Mesendoderm (in vitro differentiated cells): Measurements from ENCODE around the gene CALD1.

Experiments
- DNase-seq: peaks from one replicate; pipeline ENCODE4 v3.0.0; 2013
- H2AK5ac ChIP-seq: 2 replicates; pipeline ENCODE4 v1.6.1; 2013; ENCODE audit warnings: low read length, inconsistent platforms
- H2BK120ac ChIP-seq: 2 replicates; pipeline ENCODE4 v1.6.1; 2013; ENCODE audit warnings: low read depth, mild to moderate bottlenecking, low read length, moderate library complexity, mixed read lengths
- H2BK15ac ChIP-seq: replicated peaks from 2 replicates; pipeline ENCODE4 v1.6.1; 2013; ENCODE audit warnings: low read depth, mild to moderate bottlenecking, moderate library complexity
- H2BK5ac ChIP-seq: 2 replicates; pipeline ENCODE4 v1.6.1; 2013; ENCODE audit warnings: low read length, inconsistent platforms
- H3K18ac ChIP-seq: 2 replicates; pipeline ENCODE4 v1.6.1; 2013; ENCODE audit warnings: mild to moderate bottlenecking, low read length, mixed read lengths
- H3K23ac ChIP-seq: one replicate; pipeline ENCODE4 v1.6.1; 2013; ENCODE audit warnings: low read length
- H3K27ac ChIP-seq: 2 replicates; pipeline ENCODE4 v1.5.1; 2013; ENCODE audit warnings: low read depth, mild to moderate bottlenecking, inconsistent platforms, low read length, moderate library complexity
- H3K27me3 ChIP-seq: 2 replicates; pipeline ENCODE4 v1.6.1; 2013; ENCODE audit warnings: low read length, control low read depth, mild to moderate bottlenecking, inconsistent platforms; ENCODE audit not compliant: insufficient read depth, poor library complexity
- H3K36me3 ChIP-seq: 2 replicates; pipeline ENCODE4 v1.6.1; 2013; ENCODE audit warnings: low read length, inconsistent platforms; ENCODE audit not compliant: control insufficient read depth, insufficient read depth
- H3K4ac ChIP-seq: one replicate; pipeline ENCODE4 v1.6.1; 2013; ENCODE audit warnings: low read depth, mild to moderate bottlenecking, low read length, moderate library complexity
- H3K4me1 ChIP-seq: 2 replicates; pipeline ENCODE4 v1.6.1; 2013; ENCODE audit warnings: low read depth, low read length, inconsistent platforms; ENCODE audit not compliant: control insufficient read depth
- H3K4me2 ChIP-seq: 2 replicates; pipeline ENCODE4 v1.6.1; 2013; ENCODE audit warnings: low read length
- H3K4me3 ChIP-seq: 2 replicates; pipeline ENCODE4 v1.5.1; 2013; ENCODE audit warnings: mild to moderate bottlenecking, low read length
- H3K56ac ChIP-seq: one replicate; pipeline ENCODE4 v1.6.1; 2013; ENCODE audit warnings: low read length
- H3K79me1 ChIP-seq: 2 replicates; pipeline ENCODE4 v1.6.1; 2013; ENCODE audit warnings: low read length, inconsistent platforms
- H3K79me2 ChIP-seq: 2 replicates; pipeline ENCODE4 v1.6.1; 2013; ENCODE audit warnings: mild to moderate bottlenecking, low read length; ENCODE audit not compliant: control insufficient read depth, insufficient read depth
- H3K9ac ChIP-seq: 2 replicates; pipeline ENCODE4 v1.6.1; 2013; ENCODE audit warnings: low read length, inconsistent platforms
- H4K5ac ChIP-seq: one replicate; pipeline ENCODE4 v1.6.1; 2013; ENCODE audit warnings: low read length
- H4K8ac ChIP-seq: one replicate; pipeline ENCODE4 v1.6.1; 2013; ENCODE audit warnings: low read depth, mild to moderate bottlenecking, control low read depth, low read length, moderate library complexity
- WGBS: extraction: QIAGEN DNeasy Blood & Tissue Kit; methylation state at CpG from one replicate; pipeline ENCODE4 v1.1.7; 2013; ENCODE audit warnings: low lambda C conversion rate, missing lambda C conversion rate; ENCODE audit not compliant: insufficient coverage; ENCODE audit errors: extremely low coverage; 5-methylcytosine and 5-hydroxymethylcytosine counted together

Gene CALD1

DNA sequence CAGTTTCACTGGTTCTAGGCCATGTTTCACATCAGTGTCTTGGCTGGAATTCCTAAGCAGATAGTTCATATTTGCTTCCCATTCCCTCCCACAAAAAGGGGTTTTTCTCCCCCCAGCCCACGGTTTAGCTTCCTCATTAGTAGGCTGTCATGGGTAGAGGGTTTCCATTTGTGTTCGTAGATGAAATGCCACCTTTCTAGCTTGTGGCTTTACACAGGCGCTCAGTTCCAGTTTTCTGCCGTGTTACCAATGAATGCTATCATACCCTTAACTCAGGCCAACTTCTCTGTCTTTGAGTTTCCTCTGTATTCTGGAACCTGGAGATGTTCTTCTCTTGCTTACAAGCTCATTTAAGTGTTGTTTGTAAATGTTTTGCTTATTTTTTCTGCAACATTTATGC is 26.8 kb downstream of the CALD1 start:
- Histone ChIP-seq H3K4me2 (no peak overlapping the region), H3K4me3 (no peak overlapping the region), H3K27me3 (no peaks in the 10 kb centered on the region), H2AK5ac (no peak overlapping the region), H3K9ac (no peak overlapping the region), H3K79me2 (peaks cover 31% of the 10 kb centered on the region), H3K4me1 (no peaks in the 10 kb centered on the region), H4K5ac (no peak overlapping the region), H3K27ac (no peak overlapping the region), H3K56ac (no peak overlapping the region), H4K8ac (no peak overlapping the region), H2BK15ac (no peak overlapping the region), H3K79me1 (no peaks in the 10 kb centered on the region), H3K36me3 (no peaks in the 10 kb centered on the region), H2BK5ac (no peak overlapping the region), H3K4ac (no peak overlapping the region), H2BK120ac (no peak overlapping the region), H3K18ac (no peak overlapping the region), H3K23ac (no peak overlapping the region)
- DNase-seq: no peak
- WGBS: no CpG with 5 or more reads among the region's 4 CpGs

DNA sequence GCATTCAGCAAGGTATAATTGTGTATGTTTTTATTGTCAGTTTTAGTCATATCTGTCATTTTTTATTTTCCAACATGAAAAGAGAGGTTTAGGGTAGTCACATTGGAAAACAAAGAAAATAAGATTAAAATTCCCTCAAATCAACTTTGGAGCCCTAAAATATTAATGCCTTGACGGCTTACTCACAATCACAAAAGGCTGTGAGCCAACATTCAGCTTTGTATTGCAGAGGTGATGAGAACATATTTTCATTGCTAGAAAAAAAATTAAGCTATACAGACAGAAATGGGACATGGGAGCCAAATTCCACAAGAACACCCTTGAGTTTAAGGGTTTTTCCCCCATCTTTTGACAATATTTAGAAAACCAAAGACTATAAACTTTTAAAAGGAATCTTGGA is 30.2 kb downstream of the CALD1 start:
- H2BK15ac ChIP-seq: no peak overlapping the region
- H3K56ac ChIP-seq: no peak overlapping the region
- no peaks in the 10 kb centered on the region for H3K4me1 ChIP-seq
- no peak overlapping the region for H3K4me3 ChIP-seq
- no peak overlapping the region for H2BK5ac ChIP-seq
- H3K79me1 ChIP-seq: peaks cover 6% of the 10 kb centered on the region
- no peak overlapping the region for H2BK120ac ChIP-seq
- no peak overlapping the region for H3K23ac ChIP-seq
- no peak overlapping the region for H2AK5ac ChIP-seq
- no peak overlapping the region for H4K5ac ChIP-seq
- H3K27me3 ChIP-seq: no peaks in the 10 kb centered on the region
- H3K9ac ChIP-seq: no peak overlapping the region
- no peak for DNase-seq
- H3K18ac ChIP-seq: no peak overlapping the region
- H3K4me2 ChIP-seq: no peak overlapping the region
- H3K79me2 ChIP-seq: peaks cover 39% of the 10 kb centered on the region
- H4K8ac ChIP-seq: no peak overlapping the region
- H3K27ac ChIP-seq: no peak overlapping the region
- no peak overlapping the region for H3K4ac ChIP-seq
- H3K36me3 ChIP-seq: no peaks in the 10 kb centered on the region
- WGBS: no CpG with 5 or more reads among the region's 1 CpG

DNA sequence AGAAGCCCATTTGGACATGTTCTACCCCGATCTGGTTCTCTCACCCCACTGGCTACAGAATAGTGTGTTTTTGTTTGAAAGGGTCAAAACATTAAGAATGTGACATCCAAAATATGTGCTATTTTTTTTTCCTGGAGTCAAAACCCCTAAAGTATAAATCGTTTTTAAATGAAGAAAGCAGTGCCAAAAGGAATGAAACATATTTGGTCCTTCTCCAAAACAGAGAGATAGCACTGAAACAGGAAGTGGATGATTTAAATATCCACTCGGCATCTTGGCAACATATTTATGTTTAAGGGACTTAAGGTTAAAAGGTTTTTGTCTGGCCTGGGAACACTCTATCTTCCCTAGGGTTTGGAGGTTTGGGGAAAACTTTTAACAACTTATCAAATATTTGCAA is 32.3 kb downstream of the CALD1 start:
- Histone ChIP-seq H3K27ac (no peak overlapping the region), H3K27me3 (no peaks in the 10 kb centered on the region), H2AK5ac (no peak overlapping the region), H2BK15ac (no peak overlapping the region), H3K4me3 (no peak overlapping the region), H3K79me1 (peaks cover 8% of the 10 kb centered on the region), H4K8ac (no peak overlapping the region), H3K79me2 (peaks cover 38% of the 10 kb centered on the region), H3K56ac (no peak overlapping the region), H3K9ac (no peak overlapping the region), H3K4me1 (no peaks in the 10 kb centered on the region), H2BK120ac (no peak overlapping the region), H3K23ac (no peak overlapping the region), H3K4ac (no peak overlapping the region), H3K4me2 (no peak overlapping the region), H4K5ac (no peak overlapping the region), H3K36me3 (no peaks in the 10 kb centered on the region), H2BK5ac (no peak overlapping the region), H3K18ac (no peak overlapping the region)
- no peak for DNase-seq
- no CpG with 5 or more reads among the region's 3 CpGs for WGBS

DNA sequence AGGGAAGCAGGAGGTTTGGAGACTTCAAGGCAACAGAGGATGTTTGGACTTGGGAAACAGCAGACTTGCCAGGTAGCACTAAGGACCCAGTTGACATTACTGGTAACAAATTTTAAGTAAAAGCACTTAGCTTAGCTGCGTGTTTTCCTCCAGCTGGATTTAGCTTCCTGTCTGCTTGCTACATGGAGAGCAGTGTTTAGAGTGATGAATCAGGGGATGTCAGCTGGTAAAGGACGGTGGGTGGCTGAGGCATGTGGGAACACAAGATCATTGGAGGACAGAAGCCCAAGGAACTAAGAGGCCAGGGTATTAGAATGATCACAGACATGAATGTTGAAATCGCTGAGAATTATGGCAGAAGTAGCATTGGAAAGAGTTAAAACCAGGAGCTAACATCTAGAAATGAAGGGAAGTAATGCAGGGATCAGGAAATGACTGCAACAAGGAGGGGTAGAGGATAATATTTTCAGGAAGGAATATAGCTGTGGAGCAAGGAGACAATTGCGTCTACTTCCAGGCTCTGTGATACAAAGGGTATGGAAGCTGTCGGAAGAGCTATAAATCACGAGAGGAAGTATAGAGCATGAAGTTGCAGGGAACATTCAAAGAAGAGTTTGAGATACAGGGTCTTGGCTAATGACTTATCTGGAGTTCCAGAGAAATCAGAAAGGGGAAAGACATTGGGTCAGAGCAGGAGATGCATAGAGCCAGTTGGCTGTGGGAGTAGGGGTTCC is 34.4 kb downstream of the CALD1 start:
- Histone ChIP-seq H3K79me1 (peaks cover 8% of the 10 kb centered on the region), H3K9ac (no peak overlapping the region), H2BK15ac (no peak overlapping the region), H3K36me3 (no peaks in the 10 kb centered on the region), H3K4me3 (no peak overlapping the region), H2BK120ac (no peak overlapping the region), H4K8ac (no peak overlapping the region), H3K23ac (no peak overlapping the region), H3K79me2 (peaks cover 38% of the 10 kb centered on the region), H3K4me2 (no peak overlapping the region), H2AK5ac (no peak overlapping the region), H3K4me1 (no peaks in the 10 kb centered on the region), H2BK5ac (no peak overlapping the region), H3K27me3 (no peaks in the 10 kb centered on the region), H3K27ac (no peak overlapping the region), H3K18ac (no peak overlapping the region), H3K4ac (no peak overlapping the region), H4K5ac (no peak overlapping the region), H3K56ac (no peak overlapping the region)
- no peak for DNase-seq
- no CpG with 5 or more reads among the region's 6 CpGs for WGBS

DNA sequence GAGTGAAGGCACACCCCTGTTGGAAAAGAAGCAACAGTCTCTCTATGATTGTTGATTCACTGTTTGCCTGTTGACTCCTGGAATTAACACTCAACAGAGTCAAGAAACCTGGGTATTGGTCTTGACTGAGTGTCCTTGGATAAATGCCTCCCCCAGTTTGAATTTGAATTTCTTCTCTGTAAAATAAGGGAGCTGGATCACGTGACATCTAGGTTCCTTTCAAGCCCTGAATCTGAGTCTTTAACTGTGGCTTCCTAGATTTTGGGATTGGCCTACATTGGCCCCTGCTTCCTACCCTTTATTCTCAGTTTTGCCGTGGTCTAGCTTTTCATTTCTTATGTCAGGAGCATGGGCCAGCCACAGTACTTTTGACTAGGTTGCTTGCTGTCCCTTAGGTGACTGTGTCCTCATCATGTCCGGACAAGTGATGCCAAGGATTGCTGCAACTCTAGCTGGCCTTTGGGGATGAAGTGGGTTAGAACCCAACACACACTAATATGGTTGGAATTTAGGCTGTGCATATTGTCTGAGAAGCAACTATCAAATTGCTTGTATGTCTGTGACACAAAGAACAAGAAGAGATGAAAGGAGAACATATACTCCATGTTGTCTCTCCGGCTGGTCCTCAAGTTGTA is 35.4 kb downstream of the CALD1 start:
- H3K4me3 ChIP-seq: no peak overlapping the region

More for the DNA sequence above, 35.4 kb downstream of the CALD1 start:
- Histone ChIP-seq H3K9ac (no peak overlapping the region), H2BK120ac (no peak overlapping the region), H4K5ac (no peak overlapping the region), H3K27ac (no peak overlapping the region), H3K18ac (no peak overlapping the region), H4K8ac (no peak overlapping the region), H3K36me3 (no peaks in the 10 kb centered on the region), H2BK15ac (no peak overlapping the region), H2AK5ac (no peak overlapping the region), H3K4me1 (no peaks in the 10 kb centered on the region), H3K4ac (peak overlapping the region; percentile 3), H3K23ac (no peak overlapping the region), H3K79me2 (peaks cover 47% of the 10 kb centered on the region), H3K27me3 (no peaks in the 10 kb centered on the region), H2BK5ac (no peak overlapping the region), H3K79me1 (peaks cover 10% of the 10 kb centered on the region), H3K56ac (no peak overlapping the region), H3K4me2 (no peak overlapping the region)
- WGBS: no CpG with 5 or more reads among the region's 4 CpGs
- no peak for DNase-seq
